Measurements from ENCODE around the gene ACTN1.

Gene ACTN1

DNA sequence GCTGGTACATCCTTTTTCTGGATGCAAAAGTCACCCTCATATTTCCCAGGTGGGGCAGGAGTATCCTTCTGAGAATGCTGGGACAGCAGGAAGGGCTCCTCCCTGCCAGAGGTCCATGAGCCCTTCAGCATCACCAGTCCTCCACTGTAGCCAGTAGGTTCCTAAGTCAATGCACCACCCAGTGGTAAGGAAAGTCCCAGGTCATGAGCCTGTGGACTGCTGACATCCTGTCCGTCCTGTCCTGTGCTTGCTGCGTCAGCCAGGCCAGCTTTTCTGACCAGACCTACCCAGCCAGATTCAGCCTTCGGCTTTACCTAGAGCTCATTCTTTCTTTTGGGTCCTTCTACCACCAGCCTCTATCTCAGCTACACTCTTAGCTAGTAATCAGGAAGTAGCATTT, 23.0 kb upstream of the ACTN1 start:
- DNase-seq (ENCODE audit: low spot score) = no peak
- TF ChIP-seq, protein P1, sequence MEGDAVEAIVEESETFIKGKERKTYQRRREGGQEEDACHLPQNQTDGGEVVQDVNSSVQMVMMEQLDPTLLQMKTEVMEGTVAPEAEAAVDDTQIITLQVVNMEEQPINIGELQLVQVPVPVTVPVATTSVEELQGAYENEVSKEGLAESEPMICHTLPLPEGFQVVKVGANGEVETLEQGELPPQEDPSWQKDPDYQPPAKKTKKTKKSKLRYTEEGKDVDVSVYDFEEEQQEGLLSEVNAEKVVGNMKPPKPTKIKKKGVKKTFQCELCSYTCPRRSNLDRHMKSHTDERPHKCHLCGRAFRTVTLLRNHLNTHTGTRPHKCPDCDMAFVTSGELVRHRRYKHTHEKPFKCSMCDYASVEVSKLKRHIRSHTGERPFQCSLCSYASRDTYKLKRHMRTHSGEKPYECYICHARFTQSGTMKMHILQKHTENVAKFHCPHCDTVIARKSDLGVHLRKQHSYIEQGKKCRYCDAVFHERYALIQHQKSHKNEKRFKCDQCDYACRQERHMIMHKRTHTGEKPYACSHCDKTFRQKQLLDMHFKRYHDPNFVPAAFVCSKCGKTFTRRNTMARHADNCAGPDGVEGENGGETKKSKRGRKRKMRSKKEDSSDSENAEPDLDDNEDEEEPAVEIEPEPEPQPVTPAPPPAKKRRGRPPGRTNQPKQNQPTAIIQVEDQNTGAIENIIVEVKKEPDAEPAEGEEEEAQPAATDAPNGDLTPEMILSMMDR (IDR thresholded peaks at IDR 0.05; ENCODE audit: extremely low read depth, missing control alignments) = no peak

DNA sequence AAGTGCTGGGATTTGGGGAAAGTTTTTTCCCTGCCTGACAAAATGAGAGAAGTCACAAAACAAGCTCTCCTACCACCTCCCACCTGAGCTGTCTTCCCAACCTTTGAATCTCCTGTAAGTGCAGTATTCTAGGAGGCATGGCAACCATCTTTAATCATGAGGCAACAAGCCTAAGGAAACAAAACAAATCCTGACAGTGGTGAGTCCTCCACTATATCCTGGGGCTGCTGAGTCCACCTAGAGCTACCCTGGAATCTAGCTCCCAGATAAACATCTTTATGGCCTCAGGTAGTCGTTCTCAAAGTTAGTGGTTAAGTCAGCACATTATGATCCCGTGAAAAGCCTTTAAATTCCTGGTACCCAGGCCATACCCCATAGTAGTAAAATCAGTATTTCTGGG, 22.3 kb upstream of the ACTN1 start:
- no peak for DNase-seq (ENCODE audit: low spot score)
- TF ChIP-seq, protein P1 (IDR thresholded peaks at IDR 0.05; ENCODE audit: extremely low read depth, missing control alignments) = no peak

DNA sequence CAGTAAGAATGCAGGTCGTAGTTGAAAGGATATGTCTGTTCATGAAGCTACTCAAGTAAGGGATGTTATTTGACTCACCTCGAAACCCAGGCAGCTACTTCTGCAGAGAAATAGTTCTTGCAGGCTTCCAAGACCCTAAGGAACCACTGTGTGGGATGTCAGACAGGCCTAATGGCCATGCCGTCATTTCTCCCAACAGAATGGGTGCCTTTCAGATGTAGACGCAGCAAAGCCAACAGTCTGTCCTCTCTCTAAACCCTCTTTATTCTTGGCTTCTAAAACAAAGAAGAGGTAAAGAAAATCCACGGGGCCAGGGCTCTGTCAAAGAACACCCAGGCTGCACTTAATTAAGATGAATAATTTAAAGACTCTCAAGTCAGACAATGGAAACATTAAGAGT, 19.0 kb upstream of the ACTN1 start:
- no peak for DNase-seq (ENCODE audit: low spot score)
- TF ChIP-seq, protein P1 (IDR thresholded peaks at IDR 0.05; ENCODE audit: extremely low read depth, missing control alignments) = no peak

DNA sequence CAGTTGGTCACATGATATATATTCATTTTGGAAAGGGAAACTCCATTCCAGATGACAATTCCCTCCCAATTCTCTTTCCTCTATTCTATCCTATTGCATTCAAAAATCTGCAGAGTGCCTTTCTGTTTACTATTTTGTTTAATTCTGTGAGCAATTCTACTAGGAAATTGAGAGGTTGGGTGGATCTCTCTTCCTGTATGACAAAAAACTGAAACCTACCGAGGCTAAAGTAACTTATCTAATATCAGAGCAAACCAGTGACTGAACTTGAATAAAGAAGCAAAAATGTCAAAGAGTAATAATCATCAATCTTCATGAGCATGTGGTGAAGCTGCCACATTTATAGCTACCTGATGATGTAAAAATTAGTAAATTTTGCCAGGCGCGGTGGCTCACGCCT, 16.6 kb upstream of the ACTN1 start:
- DNase-seq (ENCODE audit: low spot score) = no peak
- TF ChIP-seq, protein P1 (IDR thresholded peaks at IDR 0.05; ENCODE audit: extremely low read depth, missing control alignments) = no peak

DNA sequence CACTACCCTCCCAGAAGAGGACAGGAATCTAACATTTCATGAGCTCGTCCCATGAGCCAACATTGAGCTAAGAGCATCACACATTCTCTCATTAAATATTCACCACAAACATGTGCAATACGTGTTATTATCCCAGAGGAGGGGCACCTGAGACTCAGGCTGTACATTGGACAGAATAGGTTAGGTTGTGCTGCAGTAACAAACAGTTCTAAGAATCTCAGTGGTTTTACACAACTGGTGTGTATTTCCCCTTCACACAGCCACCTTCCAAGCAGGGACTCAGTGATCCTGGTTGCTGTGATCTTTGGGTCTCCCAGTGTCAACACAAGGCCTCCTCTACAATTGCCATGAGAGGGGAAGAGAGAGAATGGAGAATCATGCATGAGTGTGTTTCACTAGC, 15.0 kb upstream of the ACTN1 start:
- DNase-seq (ENCODE audit: low spot score) = no peak
- TF ChIP-seq, protein P1 (IDR thresholded peaks at IDR 0.05; ENCODE audit: extremely low read depth, missing control alignments) = no peak

DNA sequence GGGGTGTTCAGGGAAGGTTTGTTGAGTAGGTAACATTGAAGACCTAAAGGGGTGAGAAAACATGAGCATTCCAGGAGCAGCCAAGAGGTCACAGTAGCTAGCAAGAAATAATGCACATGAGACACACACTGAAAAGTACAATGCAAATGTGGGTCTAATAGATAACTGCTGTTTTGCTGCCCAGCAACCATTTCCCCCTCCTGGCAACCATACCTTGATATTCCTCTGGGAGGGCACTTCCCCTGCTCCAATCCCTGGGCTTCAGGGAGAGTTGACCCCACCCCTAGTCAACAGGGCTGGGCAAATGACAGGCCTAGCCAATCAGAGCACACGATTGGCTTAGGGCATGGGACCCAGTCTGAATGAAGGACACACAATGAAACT, 8.5 kb upstream of the ACTN1 start:
- DNase-seq (ENCODE audit: low spot score) = no peak
- TF ChIP-seq, protein P1 (IDR thresholded peaks at IDR 0.05; ENCODE audit: extremely low read depth, missing control alignments) = no peak

DNA sequence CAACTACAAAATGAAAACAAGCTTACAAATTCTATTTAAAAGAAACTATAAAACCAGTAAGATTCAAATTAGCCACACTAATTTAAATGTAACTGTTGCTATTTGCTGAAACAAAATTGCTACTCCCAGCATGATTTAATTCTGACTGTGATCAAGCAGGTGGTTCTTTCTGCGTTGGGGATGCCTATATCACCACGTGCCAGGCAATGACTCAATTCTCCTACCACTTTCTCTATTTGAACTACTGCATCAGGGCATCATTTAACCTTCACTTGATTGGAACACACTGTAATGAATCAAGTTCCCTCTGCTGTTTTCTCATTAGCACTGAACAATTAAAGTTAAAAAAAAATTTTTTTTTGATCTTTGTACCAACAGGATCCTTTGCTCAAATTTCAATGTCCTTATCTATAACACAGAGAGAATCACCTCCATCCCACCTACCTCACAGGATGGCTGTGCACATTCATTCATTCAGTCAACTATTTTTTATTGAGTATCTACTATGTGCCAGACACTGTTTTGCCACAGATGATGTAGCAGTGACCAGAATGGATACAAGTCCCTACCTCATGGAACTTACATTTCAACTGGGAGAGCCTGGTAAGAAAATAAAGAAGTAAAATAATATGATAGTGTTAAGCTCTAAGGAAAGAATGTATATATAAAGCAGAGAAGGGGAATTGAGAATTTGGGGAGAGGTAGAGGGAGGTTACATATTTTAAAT, 8.0 kb upstream of the ACTN1 start:
- DNase-seq (ENCODE audit: low spot score) = no peak
- TF ChIP-seq, protein P1 (IDR thresholded peaks at IDR 0.05; ENCODE audit: extremely low read depth, missing control alignments) = no peak

Data from GM20000 (cell line).